ENCODE results near the gene ADGRE3. TPM values are rescaled to one million over a fixed set of nuclear protein-coding genes. Genes with fewer than 3 reads are reported as not detected.

The ADGRE3 gene
- total and polyA plus RNA-seq, 2 donors (not counting 1 experiment from before 2014, with no cell fraction given), result 0.17 to 0.46 TPM

DNA sequence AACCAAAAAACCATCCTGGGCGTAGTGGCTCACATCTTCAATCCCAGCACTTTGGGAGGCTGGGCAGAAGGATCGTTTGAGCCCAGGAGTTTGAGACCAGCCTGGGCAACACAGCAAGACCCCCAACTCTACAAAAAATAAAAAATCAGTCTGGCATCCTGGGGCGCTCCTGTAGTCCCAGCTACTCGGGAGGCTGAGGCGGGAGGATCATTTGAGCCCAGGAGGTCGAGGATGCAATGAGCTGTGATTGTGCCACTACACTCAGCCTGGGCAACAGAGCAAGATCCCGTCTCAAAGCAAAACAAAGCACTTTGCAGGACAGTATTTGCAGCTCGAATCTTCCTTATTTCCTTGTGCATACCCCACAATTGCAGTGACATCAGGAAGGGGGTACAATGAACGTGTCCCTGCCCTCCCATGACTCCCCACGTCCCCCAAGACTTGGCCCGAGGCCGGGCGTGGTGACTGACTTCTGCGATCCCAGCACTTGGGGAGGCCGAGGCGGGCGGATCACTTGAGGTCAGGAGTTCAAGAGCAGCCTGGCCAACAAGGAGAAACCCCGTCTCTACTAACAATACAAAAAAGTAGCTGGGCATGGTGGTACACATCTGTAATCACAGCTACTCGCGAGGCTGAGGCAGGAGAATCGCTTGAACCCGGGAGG, 103.6 kb downstream of the ADGRE3 start:
- H3K9me3 ChIP-seq (ENCODE audit: control extremely low read depth in 1 of 3, control insufficient read depth in 2 of 3, insufficient read depth in 1 of 3, low read length in 2 of 3), result no peaks in the 10 kb centered on the region
- intact Hi-C loops (cut with micrococcal nuclease), result loop anchor here (5.0 to 10.0 kb wide), 3 partner anchors 96 to 554 kb away; a partner anchor contains a TSS
- H3K27me3 Mint-ChIP-seq, result no peaks in the 10 kb centered on the region
- H3K79me2 ChIP-seq (ENCODE audit: control insufficient read depth, insufficient read depth, low read length), result peaks cover 38% of the 10 kb centered on the region
- H3K9me3 Mint-ChIP-seq (ENCODE audit: insufficient read depth), result no peaks in the 10 kb centered on the region
- peak overlapping the region; percentile 42 to 45 for H3K27ac ChIP-seq (ENCODE audit: low read length in 2 of 2)
- H2AFZ ChIP-seq (ENCODE audit: insufficient read depth, low read depth, low read length, poor library complexity, severe bottlenecking), result peak overlapping the region; percentile 80
- WGBS (ENCODE audit: insufficient coverage), result 58% methylated on average over 22 of the region's 22 CpGs
- H3K27me3 ChIP-seq (replicated peaks in 1 of 4; ENCODE audit: control extremely low read depth in 1 of 4, control insufficient read depth in 3 of 4, insufficient read depth in 4 of 4, low read length in 3 of 4), result no peaks in the 10 kb centered on the region
- H3K27ac Mint-ChIP-seq, result peak overlapping the region; percentile 93
- peak overlapping the region in 4 of 5 experiments; percentile 77 to 97 (median 94) for H3K4me3 ChIP-seq (ENCODE audit: control extremely low read depth in 1 of 5, extremely low read depth in 1 of 5, insufficient read depth in 1 of 5, low read depth in 2 of 5, low read length in 4 of 5)
- H3K4me1 ChIP-seq (ENCODE audit: control insufficient read depth in 2 of 2, insufficient read depth in 2 of 2, low read length in 2 of 2), result peaks cover 21 to 37% of the 10 kb centered on the region in 2 donors
- ChIA-PET CTCF (interaction anchor here (1.0 to 13.4 kb wide), 5 partner anchors 14 to 117 kb away, joined by 3 to 681 read pairs (median 16); partner anchors contain the start of genes ADGRE3 and ZNF333), POLR2A (interaction anchor here (0.6 to 5.1 kb wide), 3 partner anchors 117 to 576 kb away, joined by 3 to 90 read pairs (median 4); partner anchors contain the start of gene ZNF333)
- TF ChIP-seq EZH2 (IDR thresholded peaks at IDR 0.05; ENCODE audit: borderline replicate concordance, insufficient read depth, low read depth, low read length, poor library complexity, severe bottlenecking), result no peak
- TF ChIP-seq, protein P1, sequence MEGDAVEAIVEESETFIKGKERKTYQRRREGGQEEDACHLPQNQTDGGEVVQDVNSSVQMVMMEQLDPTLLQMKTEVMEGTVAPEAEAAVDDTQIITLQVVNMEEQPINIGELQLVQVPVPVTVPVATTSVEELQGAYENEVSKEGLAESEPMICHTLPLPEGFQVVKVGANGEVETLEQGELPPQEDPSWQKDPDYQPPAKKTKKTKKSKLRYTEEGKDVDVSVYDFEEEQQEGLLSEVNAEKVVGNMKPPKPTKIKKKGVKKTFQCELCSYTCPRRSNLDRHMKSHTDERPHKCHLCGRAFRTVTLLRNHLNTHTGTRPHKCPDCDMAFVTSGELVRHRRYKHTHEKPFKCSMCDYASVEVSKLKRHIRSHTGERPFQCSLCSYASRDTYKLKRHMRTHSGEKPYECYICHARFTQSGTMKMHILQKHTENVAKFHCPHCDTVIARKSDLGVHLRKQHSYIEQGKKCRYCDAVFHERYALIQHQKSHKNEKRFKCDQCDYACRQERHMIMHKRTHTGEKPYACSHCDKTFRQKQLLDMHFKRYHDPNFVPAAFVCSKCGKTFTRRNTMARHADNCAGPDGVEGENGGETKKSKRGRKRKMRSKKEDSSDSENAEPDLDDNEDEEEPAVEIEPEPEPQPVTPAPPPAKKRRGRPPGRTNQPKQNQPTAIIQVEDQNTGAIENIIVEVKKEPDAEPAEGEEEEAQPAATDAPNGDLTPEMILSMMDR (IDR thresholded peaks at IDR 0.05), result no peak
- H3K4me2 ChIP-seq (replicated peaks; ENCODE audit: low read depth, low read length, poor library complexity, severe bottlenecking), result peak overlapping the region; percentile 77
- peak overlapping the region; percentile 73 for H3K9ac ChIP-seq (ENCODE audit: low read length)
- H4K20me1 ChIP-seq (ENCODE audit: control insufficient read depth, insufficient read depth, low read length, poor library complexity, severe bottlenecking), result peaks cover 39% of the 10 kb centered on the region
- no peak for DNase-seq
- ATAC-seq (ENCODE audit: low read depth), result no peak
- H3K4me3 Mint-ChIP-seq, result peak overlapping the region; percentile 97
- H3K4me1 Mint-ChIP-seq, result peaks cover 46% of the 10 kb centered on the region
- peaks cover 0 to 18% of the 10 kb centered on the region in 2 experiments for H3K36me3 ChIP-seq (replicated peaks in 1 of 2; ENCODE audit: control extremely low read depth in 1 of 2, control insufficient read depth in 1 of 2, extremely low read depth in 1 of 2, insufficient read depth in 2 of 2, low read length in 1 of 2)

Small RNA genes within 50 kb of the gene (small RNA-seq; reads per million reads assigned to genes)
- not detected for gene AC022149.2 (ENCODE audit: insufficient read length, low read depth, low replicate concordance)
- gene RN7SL842P (ENCODE audit: insufficient read length, low read depth, low replicate concordance), result not detected

Other genes starting within 250 kb of the ADGRE3 start
- 170 and 171 TPM in 2 replicates for gene PKN1, start 241.5 kb downstream of the ADGRE3 start, total RNA-seq
- gene PKN1, start 241.5 kb downstream of the ADGRE3 start, polyA plus RNA-seq, result 114 and 127 TPM in 2 replicates
- gene PTGER1, start 199.5 kb downstream of the ADGRE3 start, total RNA-seq, result 0.27 TPM in 1 of 2 replicates, not detected in the other
- not detected in 2 replicates for gene PTGER1, start 199.5 kb downstream of the ADGRE3 start, polyA plus RNA-seq
- 10.7 and 12.0 TPM in 2 replicates for gene GIPC1, start 178.7 kb downstream of the ADGRE3 start, total RNA-seq
- gene GIPC1, start 178.7 kb downstream of the ADGRE3 start, polyA plus RNA-seq, result 8.6 and 11.3 TPM in 2 replicates
- 72.8 and 82.1 TPM in 2 replicates for gene DNAJB1, start 156.4 kb downstream of the ADGRE3 start, total RNA-seq
- gene DNAJB1, start 156.4 kb downstream of the ADGRE3 start, polyA plus RNA-seq, result 136 and 194 TPM in 2 replicates
- 68.9 and 72.4 TPM in 2 replicates for gene TECR, start 145.2 kb downstream of the ADGRE3 start, total RNA-seq
- gene TECR, start 145.2 kb downstream of the ADGRE3 start, polyA plus RNA-seq, result 97.0 and 129 TPM in 2 replicates
- gene NDUFB7, start 102.8 kb downstream of the ADGRE3 start, total RNA-seq, result 71.5 and 72.4 TPM in 2 replicates
- gene NDUFB7, start 102.8 kb downstream of the ADGRE3 start, polyA plus RNA-seq, result 86.3 and 168 TPM in 2 replicates
- 121 and 127 TPM in 2 replicates for gene CLEC17A, start 91.8 kb downstream of the ADGRE3 start, total RNA-seq
- gene CLEC17A, start 91.8 kb downstream of the ADGRE3 start, polyA plus RNA-seq, result 163 and 180 TPM in 2 replicates
- gene ZNF333, start 15.2 kb upstream of the ADGRE3 start, total RNA-seq, result 36.9 and 39.4 TPM in 2 replicates
- 23.2 and 36.4 TPM in 2 replicates for gene ZNF333, start 15.2 kb upstream of the ADGRE3 start, polyA plus RNA-seq
- gene ADGRE2, start 103.7 kb upstream of the ADGRE3 start, total RNA-seq, result 0.89 and 1.7 TPM in 2 replicates
- gene ADGRE2, start 103.7 kb upstream of the ADGRE3 start, polyA plus RNA-seq, result 0.52 and 1.1 TPM in 2 replicates
- gene OR7A5, start 160.3 kb upstream of the ADGRE3 start, total RNA-seq, result not detected in 2 replicates
- not detected in 2 replicates for gene OR7A5, start 160.3 kb upstream of the ADGRE3 start, polyA plus RNA-seq
- gene OR7C1, start 160.3 kb upstream of the ADGRE3 start, total RNA-seq, result not detected in 2 replicates
- not detected in 2 replicates for gene OR7C1, start 160.3 kb upstream of the ADGRE3 start, polyA plus RNA-seq
- gene OR7A10, start 174.1 kb upstream of the ADGRE3 start, total RNA-seq, result not detected in 2 replicates
- gene OR7A10, start 174.1 kb upstream of the ADGRE3 start, polyA plus RNA-seq, result not detected in 2 replicates
- not detected in 2 replicates for gene OR7A17, start 211.3 kb upstream of the ADGRE3 start, total RNA-seq
- gene OR7A17, start 211.3 kb upstream of the ADGRE3 start, polyA plus RNA-seq, result not detected in 2 replicates